Measurements from ENCODE around the gene FCHO2. TPM values are rescaled to one million over a fixed set of nuclear protein-coding genes. Genes with fewer than 3 reads are reported as not detected.

Gene FCHO2
- total RNA-seq, 1 donor from 2014 or later = 32.4 TPM

GRCh38 chr5:73114044-73114688, 158.3 kb downstream of the FCHO2 start:
- no peak for DNase-seq

- no peak for DNase-seq
These were observed 159.7 kb downstream of the FCHO2 start for GRCh38 chr5:73115399-73116051.

- no peak for DNase-seq
These were observed 160.7 kb downstream of the FCHO2 start for GRCh38 chr5:73116506-73116905.

DNA sequence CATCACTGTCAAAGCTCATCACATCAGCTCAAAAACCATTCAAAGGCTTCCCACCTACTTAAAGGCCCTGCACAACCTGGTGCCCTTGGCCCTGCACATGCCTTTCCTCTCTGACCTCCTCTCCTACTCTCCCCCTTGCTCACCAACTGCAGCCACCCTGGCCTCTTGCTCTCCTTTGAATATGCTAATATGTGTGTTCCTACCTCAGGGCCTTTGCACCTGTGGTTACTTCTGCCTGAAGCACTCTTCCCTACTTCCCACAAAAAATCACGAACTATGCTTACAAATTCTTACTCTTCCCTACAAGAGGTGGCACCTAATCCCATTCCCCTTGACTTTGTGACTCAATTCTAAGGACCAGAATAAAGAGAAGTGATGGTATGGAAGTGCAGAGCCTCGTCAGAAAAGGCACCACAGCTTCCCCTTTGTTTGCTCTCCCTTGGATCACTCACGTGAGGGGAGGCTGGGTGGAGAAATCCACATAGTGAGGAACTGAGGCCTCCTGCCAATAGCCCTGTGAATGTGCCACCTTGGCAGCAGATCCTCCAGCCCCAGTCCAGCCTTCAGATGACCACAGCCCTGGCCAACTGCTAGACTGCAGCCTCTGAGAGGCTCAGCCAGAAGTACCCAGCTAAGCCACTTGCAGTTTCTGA, 161.4 kb downstream of the FCHO2 start:
- no peak for DNase-seq

GRCh38 chr5:73118391-73118973, 162.6 kb downstream of the FCHO2 start:
- DNase-seq = no peak

DNA sequence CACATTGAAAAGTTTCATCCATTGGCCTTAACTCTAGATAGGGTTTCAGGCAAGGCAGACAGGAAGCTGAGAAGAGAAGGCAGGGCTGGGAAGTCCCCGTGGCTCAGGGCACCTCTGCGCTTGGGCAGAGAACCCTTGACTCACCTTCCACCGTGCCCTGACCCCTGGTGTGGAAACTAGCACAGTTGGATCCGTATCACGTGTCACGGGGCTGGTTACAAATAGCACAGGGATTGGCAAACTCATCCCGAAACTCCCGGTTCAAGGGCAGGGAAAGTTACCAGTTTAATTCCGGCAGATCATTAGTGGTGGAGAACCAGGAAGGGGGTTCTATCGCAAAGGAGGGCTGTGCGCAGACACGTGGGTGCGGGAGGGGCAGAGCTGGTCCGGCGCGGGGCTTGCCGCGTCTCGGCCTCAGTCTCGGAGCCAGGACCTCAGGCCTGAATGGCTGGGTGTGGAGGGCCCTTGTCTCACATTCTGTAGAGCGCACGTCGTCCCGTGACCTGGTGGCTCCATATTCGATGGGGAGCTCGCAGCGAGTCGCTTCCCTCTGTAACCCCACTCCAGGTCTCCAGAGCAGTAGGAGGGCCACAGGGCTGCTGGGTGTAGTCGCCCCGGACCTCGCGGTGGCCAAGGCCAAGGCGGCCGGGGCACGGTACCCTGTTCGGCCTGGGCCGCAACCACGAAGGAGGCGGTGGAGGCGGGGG, 163.8 kb downstream of the FCHO2 start:
- no peak for DNase-seq

- DNase-seq = no peak
These were observed 164.6 kb downstream of the FCHO2 start, which contains the start of gene TMEM171 for GRCh38 chr5:73120222-73121118. Gene TMEM171 (plus strand): TSS chr5:73120575. CDS start chr5:73123374, 2,799 bp downstream.

DNA sequence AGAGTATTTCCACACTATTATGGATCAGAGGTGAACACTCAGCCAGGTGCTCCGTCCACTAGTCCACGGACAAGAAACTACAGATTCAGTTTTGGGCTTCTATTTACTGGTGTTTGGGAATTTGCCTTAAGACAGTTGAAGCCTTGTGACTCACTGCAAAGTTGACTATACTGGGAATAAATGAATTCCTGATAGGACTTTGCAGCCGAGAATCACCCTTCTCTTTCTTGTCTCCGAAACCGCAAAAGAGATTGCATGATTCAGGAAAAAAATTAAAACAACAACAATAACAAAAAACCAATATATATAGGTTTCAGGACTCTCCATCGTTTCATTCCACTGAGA, 165.2 kb downstream of the FCHO2 start:
- DNase-seq = no peak

DNA sequence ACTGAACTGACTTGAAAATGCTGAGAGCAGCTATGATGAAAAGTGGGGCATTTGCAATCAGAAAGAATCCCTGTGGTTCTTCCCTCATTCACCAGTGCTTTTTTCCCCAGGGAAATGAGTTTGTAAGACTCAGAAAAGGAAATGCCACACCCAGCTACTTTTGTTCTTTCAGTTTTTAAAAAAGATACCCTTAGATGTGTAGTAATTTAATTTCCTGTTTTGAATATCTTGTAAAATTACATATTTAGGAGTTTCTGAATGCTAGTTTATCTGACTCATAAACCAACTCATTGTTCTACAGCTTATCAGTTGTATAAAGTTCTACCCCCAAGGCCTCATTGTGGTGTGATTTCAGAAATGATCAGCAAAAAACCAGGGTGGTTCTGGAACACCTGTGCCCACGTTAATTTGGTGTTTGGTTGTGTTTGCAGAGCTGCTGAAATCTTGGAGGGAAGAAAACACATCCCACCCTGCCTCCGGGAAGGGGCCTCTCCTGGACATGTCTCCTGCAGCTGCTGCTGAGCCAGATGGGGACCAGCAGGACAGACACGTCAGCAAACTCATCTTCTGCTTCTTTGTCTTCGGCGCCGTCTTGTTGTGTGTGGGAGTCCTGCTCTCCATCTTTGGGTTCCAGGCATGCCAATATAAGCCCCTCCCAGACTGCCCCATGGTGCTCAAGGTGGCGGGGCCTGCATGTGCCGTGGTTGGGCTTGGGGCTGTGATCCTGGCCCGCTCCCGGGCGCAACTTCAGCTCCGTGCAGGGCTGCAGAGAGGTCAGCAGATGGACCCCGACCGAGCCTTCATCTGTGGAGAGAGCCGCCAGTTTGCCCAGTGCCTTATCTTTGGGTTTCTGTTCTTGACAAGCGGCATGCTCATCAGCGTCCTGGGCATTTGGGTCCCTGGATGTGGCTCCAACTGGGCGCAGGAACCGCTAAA, 167.3 kb downstream of the FCHO2 start:
- DNase-seq = no peak

DNA sequence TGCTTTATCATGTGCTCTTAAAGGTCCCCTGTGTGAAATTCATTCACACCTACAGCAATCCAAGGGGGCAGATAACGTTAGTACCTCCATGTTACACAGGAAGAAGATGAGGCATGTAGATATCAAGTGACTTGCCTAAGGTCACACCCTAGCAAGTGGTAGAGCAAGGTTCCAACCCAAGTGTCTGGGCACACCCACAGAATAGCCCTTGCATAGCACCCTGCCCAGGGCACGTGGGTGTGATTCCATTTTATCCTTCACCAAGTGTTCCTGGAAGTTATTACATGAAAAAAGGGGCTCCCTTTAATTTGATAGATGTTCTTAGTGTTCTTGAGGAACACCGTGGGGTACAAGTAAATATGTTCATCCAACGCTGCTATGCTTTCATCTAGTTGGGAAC, 169.4 kb downstream of the FCHO2 start:
- no peak for DNase-seq

GRCh38 chr5:73126381-73126780, 170.5 kb downstream of the FCHO2 start:
- DNase-seq = no peak

DNA sequence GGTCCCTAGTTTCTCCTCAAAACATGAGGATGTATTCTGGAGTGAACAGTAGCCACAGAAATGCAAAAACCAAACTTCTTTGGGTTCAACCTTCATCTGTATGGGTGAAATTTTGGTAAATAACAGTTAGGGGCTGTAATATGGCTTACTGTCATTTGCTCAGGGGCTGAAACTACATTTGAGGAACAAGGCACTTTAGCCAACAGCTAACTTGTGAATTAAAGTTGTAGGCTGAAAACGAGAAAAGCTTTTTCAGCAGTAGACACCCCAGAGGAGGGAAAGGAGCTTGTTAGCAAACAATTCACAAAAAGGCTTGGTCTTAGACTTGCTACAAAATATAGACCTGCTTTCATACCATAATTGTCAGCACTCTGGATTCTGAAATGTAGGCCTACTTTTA, 171.1 kb downstream of the FCHO2 start:
- no peak for DNase-seq

GRCh38 chr5:73129143-73129542, 173.3 kb downstream of the FCHO2 start:
- DNase-seq = no peak

GRCh38 chr5:73130811-73131210, 175.0 kb downstream of the FCHO2 start:
- no peak for DNase-seq

GRCh38 chr5:73131711-73132425, 176.0 kb downstream of the FCHO2 start:
- no peak for DNase-seq

- DNase-seq = no peak
These were observed 176.9 kb downstream of the FCHO2 start for GRCh38 chr5:73132759-73133158.

- DNase-seq = no peak
These were observed 179.2 kb downstream of the FCHO2 start for GRCh38 chr5:73135021-73135420.

GRCh38 chr5:73135429-73136054, 179.7 kb downstream of the FCHO2 start:
- DNase-seq = no peak

- DNase-seq = no peak
These were observed 180.3 kb downstream of the FCHO2 start for GRCh38 chr5:73136055-73136562.
